ENCODE measurements around the gene IQSEC3.

IQSEC3 gene

GRCh38 chr12:109872-110271 is 43.3 kb downstream of the IQSEC3 start:
- Histone ChIP-seq H3K36me3 (ENCODE audit: control insufficient read depth, insufficient read depth, low read length) (no peaks in the 10 kb centered on the region), H3K4me1 (ENCODE audit: control insufficient read depth, insufficient read depth, low read length) (peaks cover 19% of the 10 kb centered on the region), H3K27ac (ENCODE audit: insufficient read depth, low read depth, low read length, poor library complexity, severe bottlenecking) (no peak overlapping the region), H3K27me3 (ENCODE audit: control insufficient read depth, insufficient read depth, low read length, poor library complexity, severe bottlenecking) (no peaks in the 10 kb centered on the region), H3K9me3 (ENCODE audit: control insufficient read depth, low read length) (no peaks in the 10 kb centered on the region), H3K4me3 (ENCODE audit: insufficient read depth, low read depth, low read length) (no peak overlapping the region)
- 27 to 39% methylated on average over 3 of the region's 3 CpGs for WGBS, 2 experiments

GRCh38 chr12:111699-112493 is 45.3 kb downstream of the IQSEC3 start:
- Histone ChIP-seq H3K4me1 (ENCODE audit: control insufficient read depth, insufficient read depth, low read length) (peaks cover 13% of the 10 kb centered on the region), H3K9me3 (ENCODE audit: control insufficient read depth, low read length) (no peaks in the 10 kb centered on the region), H3K36me3 (ENCODE audit: control insufficient read depth, insufficient read depth, low read length) (no peaks in the 10 kb centered on the region), H3K4me3 (ENCODE audit: insufficient read depth, low read depth, low read length) (no peak overlapping the region), H3K27ac (ENCODE audit: insufficient read depth, low read depth, low read length, poor library complexity, severe bottlenecking) (no peak overlapping the region), H3K27me3 (ENCODE audit: control insufficient read depth, insufficient read depth, low read length, poor library complexity, severe bottlenecking) (no peaks in the 10 kb centered on the region)
- WGBS, 2 experiments = 82 to 84% methylated on average over 11 of the region's 11 CpGs

DNA sequence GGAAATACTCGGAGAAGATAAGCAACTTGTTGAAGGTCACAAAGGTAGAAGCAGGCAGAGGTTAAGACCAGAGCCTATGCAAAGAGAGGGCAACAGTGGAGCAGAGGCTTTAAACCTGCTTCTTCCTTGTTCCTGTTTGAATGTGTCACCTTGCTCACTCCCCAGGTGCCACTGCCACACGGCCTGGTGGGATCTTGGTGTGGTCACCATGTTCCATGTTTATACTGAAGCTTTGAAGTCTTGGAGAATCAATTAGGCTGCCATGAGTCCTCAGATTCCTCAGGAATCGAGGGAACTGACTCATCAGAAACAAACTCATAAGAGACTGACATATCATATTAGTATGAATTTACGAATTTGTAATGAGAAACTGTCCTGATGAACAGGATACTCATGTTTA is 46.8 kb downstream of the IQSEC3 start:
- Histone ChIP-seq H3K27ac (ENCODE audit: insufficient read depth, low read depth, low read length, poor library complexity, severe bottlenecking) (no peak overlapping the region), H3K4me1 (ENCODE audit: control insufficient read depth, insufficient read depth, low read length) (peaks cover 13% of the 10 kb centered on the region), H3K4me3 (ENCODE audit: insufficient read depth, low read depth, low read length) (no peak overlapping the region), H3K9me3 (ENCODE audit: control insufficient read depth, low read length) (no peaks in the 10 kb centered on the region), H3K27me3 (ENCODE audit: control insufficient read depth, insufficient read depth, low read length, poor library complexity, severe bottlenecking) (no peaks in the 10 kb centered on the region), H3K36me3 (ENCODE audit: control insufficient read depth, insufficient read depth, low read length) (no peaks in the 10 kb centered on the region)
- WGBS, 2 experiments = 81 to 87% methylated on average over 4 of the region's 4 CpGs

DNA sequence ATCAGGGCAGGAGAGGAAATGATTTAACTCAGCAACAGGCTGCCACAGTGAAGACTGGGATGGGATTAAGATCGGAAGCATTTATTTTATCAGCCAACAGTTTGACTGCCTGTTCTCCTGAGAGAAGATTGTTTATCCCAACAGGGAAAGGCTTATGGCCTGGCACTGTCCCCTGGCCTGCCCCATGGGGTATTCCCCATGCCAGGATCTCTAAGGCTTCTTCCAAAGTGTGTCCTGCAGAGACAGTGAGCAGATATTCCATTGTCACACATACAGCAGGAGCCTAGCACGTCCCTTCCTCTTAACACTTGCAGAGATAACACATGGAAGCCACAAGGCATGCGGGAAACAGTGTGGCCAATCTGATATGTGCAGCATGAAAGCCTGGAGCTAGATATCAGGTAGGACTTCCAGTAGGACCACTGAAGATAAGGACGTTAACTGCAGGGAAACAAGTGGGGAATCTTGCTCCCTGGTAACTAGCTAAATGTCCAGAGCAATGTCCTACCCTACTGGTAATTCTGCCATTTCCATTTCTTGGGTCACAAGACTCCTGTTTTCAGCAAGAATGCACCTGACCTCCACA is 48.2 kb downstream of the IQSEC3 start:
- no peaks in the 10 kb centered on the region for H3K27me3 ChIP-seq (ENCODE audit: control insufficient read depth, insufficient read depth, low read length, poor library complexity, severe bottlenecking)
- no peak overlapping the region for H3K27ac ChIP-seq (ENCODE audit: insufficient read depth, low read depth, low read length, poor library complexity, severe bottlenecking)
- WGBS, 2 experiments = 90 to 91% methylated on average over 4 of the region's 4 CpGs
- no peaks in the 10 kb centered on the region for H3K9me3 ChIP-seq (ENCODE audit: control insufficient read depth, low read length)
- H3K36me3 ChIP-seq (ENCODE audit: control insufficient read depth, insufficient read depth, low read length) = no peaks in the 10 kb centered on the region
- peaks cover 8% of the 10 kb centered on the region for H3K4me1 ChIP-seq (ENCODE audit: control insufficient read depth, insufficient read depth, low read length)
- no peak overlapping the region for H3K4me3 ChIP-seq (ENCODE audit: insufficient read depth, low read depth, low read length)

DNA sequence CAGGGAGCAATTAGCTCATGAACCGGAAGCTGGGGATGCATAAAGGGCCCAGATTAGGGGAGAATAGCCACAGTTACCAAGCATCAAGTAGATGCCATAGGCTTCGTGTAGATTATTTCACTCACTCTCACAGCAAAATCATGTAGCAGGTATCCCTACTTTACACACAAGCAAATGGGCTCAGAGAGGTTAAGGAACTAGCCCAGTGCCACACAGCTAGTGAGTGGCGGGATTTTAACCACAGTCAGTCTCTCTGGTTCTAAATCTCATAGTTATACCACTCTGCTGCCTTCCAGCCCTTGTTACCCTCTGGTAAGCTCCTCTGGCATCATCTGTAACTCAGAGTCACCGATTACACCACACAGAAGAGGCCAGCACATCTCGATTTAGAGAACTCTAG is 49.0 kb downstream of the IQSEC3 start:
- Histone ChIP-seq H3K4me1 (ENCODE audit: control insufficient read depth, insufficient read depth, low read length) (peaks cover 5% of the 10 kb centered on the region), H3K27ac (ENCODE audit: insufficient read depth, low read depth, low read length, poor library complexity, severe bottlenecking) (no peak overlapping the region), H3K4me3 (ENCODE audit: insufficient read depth, low read depth, low read length) (no peak overlapping the region), H3K9me3 (ENCODE audit: control insufficient read depth, low read length) (no peaks in the 10 kb centered on the region), H3K27me3 (ENCODE audit: control insufficient read depth, insufficient read depth, low read length, poor library complexity, severe bottlenecking) (no peaks in the 10 kb centered on the region), H3K36me3 (ENCODE audit: control insufficient read depth, insufficient read depth, low read length) (no peaks in the 10 kb centered on the region)
- 89 to 92% methylated on average over 5 of the region's 5 CpGs for WGBS, 2 experiments

- no peaks in the 10 kb centered on the region for H3K36me3 ChIP-seq (ENCODE audit: control insufficient read depth, insufficient read depth, low read length)
- no peak overlapping the region for H3K27ac ChIP-seq (ENCODE audit: insufficient read depth, low read depth, low read length, poor library complexity, severe bottlenecking)
- 87 to 90% methylated on average over 19 of the region's 19 CpGs for WGBS, 2 experiments
- no peaks in the 10 kb centered on the region for H3K27me3 ChIP-seq (ENCODE audit: control insufficient read depth, insufficient read depth, low read length, poor library complexity, severe bottlenecking)
- no peaks in the 10 kb centered on the region for H3K4me1 ChIP-seq (ENCODE audit: control insufficient read depth, insufficient read depth, low read length)
- H3K4me3 ChIP-seq (ENCODE audit: insufficient read depth, low read depth, low read length) = no peak overlapping the region
- no peaks in the 10 kb centered on the region for H3K9me3 ChIP-seq (ENCODE audit: control insufficient read depth, low read length)
Measured at GRCh38 chr12:115960-116915, 49.7 kb downstream of the IQSEC3 start.

GRCh38 chr12:117311-117710 is 50.7 kb downstream of the IQSEC3 start:
- no peak overlapping the region for H3K4me3 ChIP-seq (ENCODE audit: insufficient read depth, low read depth, low read length)
- H3K36me3 ChIP-seq (ENCODE audit: control insufficient read depth, insufficient read depth, low read length) = no peaks in the 10 kb centered on the region
- 89 to 93% methylated on average over 7 of the region's 7 CpGs for WGBS, 2 experiments
- no peaks in the 10 kb centered on the region for H3K9me3 ChIP-seq (ENCODE audit: control insufficient read depth, low read length)
- no peaks in the 10 kb centered on the region for H3K4me1 ChIP-seq (ENCODE audit: control insufficient read depth, insufficient read depth, low read length)
- H3K27me3 ChIP-seq (ENCODE audit: control insufficient read depth, insufficient read depth, low read length, poor library complexity, severe bottlenecking) = no peaks in the 10 kb centered on the region
- no peak overlapping the region for H3K27ac ChIP-seq (ENCODE audit: insufficient read depth, low read depth, low read length, poor library complexity, severe bottlenecking)

DNA sequence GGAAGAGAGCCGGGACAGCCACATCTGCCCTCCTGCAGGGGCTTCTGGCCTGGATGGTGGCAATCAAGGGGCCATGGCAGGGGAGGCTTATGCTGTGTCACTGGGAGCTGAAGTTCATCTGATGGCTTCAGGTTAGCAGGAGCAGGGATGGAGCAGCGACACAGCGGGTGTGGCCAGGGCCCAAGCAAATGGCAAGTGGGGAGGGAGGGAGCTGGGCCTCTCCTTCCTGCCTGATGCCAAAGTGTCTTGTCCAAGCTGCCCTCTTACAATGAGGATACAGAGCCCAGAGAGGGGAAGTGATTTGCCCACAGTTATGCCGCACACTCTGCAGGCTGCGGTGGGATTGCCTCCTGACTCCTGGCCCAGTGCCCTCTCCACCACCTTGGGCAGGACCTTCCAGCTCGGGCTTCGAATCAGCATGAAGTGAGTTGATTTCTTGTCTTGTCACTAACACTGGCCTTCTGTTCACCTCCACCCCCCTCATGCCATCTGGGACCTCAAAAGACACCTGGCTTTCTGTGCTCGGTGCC is 51.3 kb downstream of the IQSEC3 start:
- no peaks in the 10 kb centered on the region for H3K4me1 ChIP-seq (ENCODE audit: control insufficient read depth, insufficient read depth, low read length)
- H3K9me3 ChIP-seq (ENCODE audit: control insufficient read depth, low read length) = no peaks in the 10 kb centered on the region
- no peaks in the 10 kb centered on the region for H3K27me3 ChIP-seq (ENCODE audit: control insufficient read depth, insufficient read depth, low read length, poor library complexity, severe bottlenecking)
- 95% methylated on average over 8 of the region's 8 CpGs for WGBS, 2 experiments
- no peaks in the 10 kb centered on the region for H3K36me3 ChIP-seq (ENCODE audit: control insufficient read depth, insufficient read depth, low read length)
- H3K27ac ChIP-seq (ENCODE audit: insufficient read depth, low read depth, low read length, poor library complexity, severe bottlenecking) = no peak overlapping the region
- no peak overlapping the region for H3K4me3 ChIP-seq (ENCODE audit: insufficient read depth, low read depth, low read length)

GRCh38 chr12:118591-118990 is 52.0 kb downstream of the IQSEC3 start:
- Histone ChIP-seq H3K4me3 (ENCODE audit: insufficient read depth, low read depth, low read length) (no peak overlapping the region), H3K27ac (ENCODE audit: insufficient read depth, low read depth, low read length, poor library complexity, severe bottlenecking) (no peak overlapping the region), H3K27me3 (ENCODE audit: control insufficient read depth, insufficient read depth, low read length, poor library complexity, severe bottlenecking) (no peaks in the 10 kb centered on the region), H3K4me1 (ENCODE audit: control insufficient read depth, insufficient read depth, low read length) (no peaks in the 10 kb centered on the region), H3K36me3 (ENCODE audit: control insufficient read depth, insufficient read depth, low read length) (no peaks in the 10 kb centered on the region), H3K9me3 (ENCODE audit: control insufficient read depth, low read length) (no peaks in the 10 kb centered on the region)
- 87% methylated on average over 4 of the region's 4 CpGs for WGBS, 2 experiments

DNA sequence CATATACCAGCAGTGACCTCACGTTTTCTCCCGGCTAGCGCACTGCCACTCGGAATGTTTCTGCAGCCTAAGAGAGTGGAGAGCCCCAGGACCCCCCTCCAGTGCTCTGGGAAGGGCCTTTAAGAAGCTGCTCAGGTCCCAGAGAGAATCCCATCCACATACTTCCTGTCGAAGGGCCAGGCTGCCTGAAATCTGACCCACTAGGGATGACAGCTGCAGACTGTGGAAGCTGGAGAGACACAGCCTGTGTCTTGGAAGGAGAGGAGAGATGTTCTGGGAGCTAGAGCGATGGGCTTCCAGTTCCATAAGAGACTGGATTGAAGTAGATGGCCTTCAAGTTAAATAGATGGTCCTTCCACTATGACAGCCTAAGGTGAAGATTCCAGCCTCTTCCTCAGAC is 54.4 kb downstream of the IQSEC3 start:
- H3K27me3 ChIP-seq (ENCODE audit: control insufficient read depth, insufficient read depth, low read length, poor library complexity, severe bottlenecking) = no peaks in the 10 kb centered on the region
- no peak overlapping the region for H3K27ac ChIP-seq (ENCODE audit: insufficient read depth, low read depth, low read length, poor library complexity, severe bottlenecking)
- no peaks in the 10 kb centered on the region for H3K36me3 ChIP-seq (ENCODE audit: control insufficient read depth, insufficient read depth, low read length)
- WGBS, 2 experiments = 56 to 60% methylated on average over 6 of the region's 6 CpGs
- no peak overlapping the region for H3K4me3 ChIP-seq (ENCODE audit: insufficient read depth, low read depth, low read length)
- no peaks in the 10 kb centered on the region for H3K4me1 ChIP-seq (ENCODE audit: control insufficient read depth, insufficient read depth, low read length)
- H3K9me3 ChIP-seq (ENCODE audit: control insufficient read depth, low read length) = no peaks in the 10 kb centered on the region

Data from ectodermal cell (in vitro differentiated cells).